Tibial nerve (tissue), 4 donors: ENCODE results near the gene EYS.

ENCODE experiments used
- CTCF ChIP-seq, 5 experiments: fragments of 200-600 bp in 3 of 5; fragments of 450-650 bp in 2 of 5; sonication (generic) in 3 of 5; IDR thresholded peaks; one replicate each; pipeline ENCODE4 v1.5.1; 2016 to 2019; ENCODE audit warnings: antibody characterized with exemption in 5 of 5, mild to moderate bottlenecking in 3 of 5, moderate library complexity in 2 of 5
- EP300 ChIP-seq, 2 donors: sonication (generic); formaldehyde crosslinking; IDR thresholded peaks; one replicate each; pipeline ENCODE4 v1.6.1; 2017; ENCODE audit warnings: antibody characterized with exemption in 2 of 2, mild to moderate bottlenecking in 1 of 2

GRCh38 chr6:63730311-63730710 is 1976.7 kb downstream of the EYS start:
- TF ChIP-seq EP300 (IDR thresholded peaks at IDR 0.05), result no peak
- TF ChIP-seq CTCF (IDR thresholded peaks at IDR 0.05), result no peak
